ENCODE data around the gene UBXN11. TPM values are rescaled to one million over a fixed set of nuclear protein-coding genes. Genes with fewer than 3 reads are reported as not detected.
A peak's percentile ranks its signal among the peaks of the same experiment; 100 is the strongest.

UBXN11 gene
- total RNA-seq, 1 donor from 2014 or later, result 36.9 TPM

DNA sequence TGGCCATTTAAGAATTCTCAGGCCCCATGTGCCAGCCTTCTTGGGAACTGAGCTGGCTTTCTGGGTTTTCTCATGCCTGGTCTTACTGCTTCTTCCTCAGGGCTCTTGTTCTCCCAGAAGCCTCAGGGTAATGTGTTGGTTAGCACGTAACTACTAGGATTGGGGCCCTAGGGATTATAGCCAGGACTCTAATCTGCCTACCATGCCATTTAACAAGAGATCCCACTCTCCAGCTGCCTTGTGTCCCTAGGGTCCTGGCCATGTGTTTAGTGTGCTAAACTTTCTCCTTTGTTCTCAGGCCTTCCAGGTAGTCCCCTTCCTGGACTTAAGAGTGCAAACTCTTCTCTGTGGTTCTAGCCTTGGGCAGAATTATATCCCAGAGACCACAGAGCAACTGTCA is 28.7 kb downstream of the UBXN11 start:
- Mint-ChIP-seq H3K9me3 (no peaks in the 10 kb centered on the region), H3K27me3 (no peaks in the 10 kb centered on the region), H3K36me3 (ENCODE audit: low read depth) (peaks cover 40% of the 10 kb centered on the region), H3K27ac (peak overlapping the region; percentile 84), H3K4me1 (peaks cover 67% of the 10 kb centered on the region), H3K4me3 (no peak overlapping the region)
- DNase-seq (no peak), ATAC-seq (ENCODE audit: low read depth) (no peak)
- ChIA-PET CTCF (interaction anchor here (0.5 to 9.3 kb wide), 7 partner anchors 7 to 116 kb away, joined by 3 to 240 read pairs (median 26); partner anchors contain the start of genes CD52 and ZNF593), POLR2A (interaction anchor here (0.6 to 21.5 kb wide), 3 partner anchors 10 to 128 kb away, joined by 4 to 1638 read pairs (median 102); partner anchors contain the start of gene CD52)
- TF ChIP-seq, protein P1, sequence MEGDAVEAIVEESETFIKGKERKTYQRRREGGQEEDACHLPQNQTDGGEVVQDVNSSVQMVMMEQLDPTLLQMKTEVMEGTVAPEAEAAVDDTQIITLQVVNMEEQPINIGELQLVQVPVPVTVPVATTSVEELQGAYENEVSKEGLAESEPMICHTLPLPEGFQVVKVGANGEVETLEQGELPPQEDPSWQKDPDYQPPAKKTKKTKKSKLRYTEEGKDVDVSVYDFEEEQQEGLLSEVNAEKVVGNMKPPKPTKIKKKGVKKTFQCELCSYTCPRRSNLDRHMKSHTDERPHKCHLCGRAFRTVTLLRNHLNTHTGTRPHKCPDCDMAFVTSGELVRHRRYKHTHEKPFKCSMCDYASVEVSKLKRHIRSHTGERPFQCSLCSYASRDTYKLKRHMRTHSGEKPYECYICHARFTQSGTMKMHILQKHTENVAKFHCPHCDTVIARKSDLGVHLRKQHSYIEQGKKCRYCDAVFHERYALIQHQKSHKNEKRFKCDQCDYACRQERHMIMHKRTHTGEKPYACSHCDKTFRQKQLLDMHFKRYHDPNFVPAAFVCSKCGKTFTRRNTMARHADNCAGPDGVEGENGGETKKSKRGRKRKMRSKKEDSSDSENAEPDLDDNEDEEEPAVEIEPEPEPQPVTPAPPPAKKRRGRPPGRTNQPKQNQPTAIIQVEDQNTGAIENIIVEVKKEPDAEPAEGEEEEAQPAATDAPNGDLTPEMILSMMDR (IDR thresholded peaks at IDR 0.05), result no peak
- intact Hi-C loops (cut with micrococcal nuclease), result loop anchor here (5.0 kb wide), 2 partner anchors 45 to 155 kb away; partner anchors contain the start of genes CEP85 and DHDDS

- peaks cover 37% of the 10 kb centered on the region for H3K36me3 Mint-ChIP-seq (ENCODE audit: low read depth)
- H3K4me1 Mint-ChIP-seq, result peaks cover 62% of the 10 kb centered on the region
- POLR2A ChIA-PET, result interaction anchor here (0.6 to 21.5 kb wide), 3 partner anchors 11 to 129 kb away, joined by 4 to 1638 read pairs (median 102); partner anchors contain the start of gene CD52
- CTCF ChIA-PET, result interaction anchor here (0.5 to 9.3 kb wide), 9 partner anchors 8 to 140 kb away, joined by 3 to 240 read pairs (median 26); partner anchors contain the start of genes CD52, CEP85 and ZNF593
- DNase-seq (no peak), ATAC-seq (ENCODE audit: low read depth) (no peak)
- intact Hi-C loops (cut with micrococcal nuclease), result loop anchor here (5.0 kb wide), 2 partner anchors 45 to 155 kb away; partner anchors contain the start of genes CEP85 and DHDDS
- H3K27me3 Mint-ChIP-seq, result no peaks in the 10 kb centered on the region
- no peaks in the 10 kb centered on the region for H3K9me3 Mint-ChIP-seq
- TF ChIP-seq, protein P1 (IDR thresholded peaks at IDR 0.05), result no peak
- peak overlapping the region; percentile 84 for H3K27ac Mint-ChIP-seq
- no peak overlapping the region for H3K4me3 Mint-ChIP-seq
Measured at GRCh38 chr1:26277261-26277661, 29.2 kb downstream of the UBXN11 start.

- DNase-seq, result no peak
- Mint-ChIP-seq H3K4me3 (peak overlapping the region; percentile 52), H3K4me1 (peaks cover 56% of the 10 kb centered on the region), H3K9me3 (no peaks in the 10 kb centered on the region), H3K36me3 (ENCODE audit: low read depth) (peaks cover 34% of the 10 kb centered on the region), H3K27ac (peak overlapping the region; percentile 84), H3K27me3 (no peaks in the 10 kb centered on the region)
- peak; percentile 55 for ATAC-seq (ENCODE audit: low read depth)
- CTCF ChIA-PET, result interaction anchor here (1.1 to 9.3 kb wide), 11 partner anchors 8 to 140 kb away, joined by 3 to 240 read pairs (median 17); partner anchors contain the start of genes CD52, CEP85 and ZNF593
- POLR2A ChIA-PET, result interaction anchor here (1.1 to 21.5 kb wide), 5 partner anchors 12 to 197 kb away, joined by 3 to 1638 read pairs (median 6); partner anchors contain the start of genes CD52 and CEP85
- intact Hi-C loops (cut with micrococcal nuclease), result loop anchor here (1.0 to 5.0 kb wide), 4 partner anchors 8 to 156 kb away; partner anchors contain the start of genes CEP85 and DHDDS
- TF ChIP-seq, protein P1 (IDR thresholded peaks at IDR 0.05), result no peak
Measured at GRCh38 chr1:26276432-26276838, 30.0 kb downstream of the UBXN11 start.

GRCh38 chr1:26275580-26276431 is 30.6 kb downstream of the UBXN11 start:
- Mint-ChIP-seq H3K4me3 (peak overlapping the region; percentile 52), H3K4me1 (peaks cover 50% of the 10 kb centered on the region), H3K9me3 (no peaks in the 10 kb centered on the region), H3K27ac (peak overlapping the region; percentile 84), H3K36me3 (ENCODE audit: low read depth) (peaks cover 34% of the 10 kb centered on the region), H3K27me3 (no peaks in the 10 kb centered on the region)
- POLR2A ChIA-PET, result interaction anchor here (1.1 to 21.5 kb wide), 5 partner anchors 12 to 197 kb away, joined by 3 to 1638 read pairs (median 6); partner anchors contain the start of genes CD52 and CEP85
- DNase-seq (peak; percentile 61), ATAC-seq (ENCODE audit: low read depth) (peak; percentile 47)
- intact Hi-C loops (cut with micrococcal nuclease), result loop anchor here (1.0 to 5.0 kb wide), 8 partner anchors 8 to 156 kb away; partner anchors contain the start of genes CEP85 and DHDDS
- CTCF ChIA-PET, result interaction anchor here (0.6 to 9.3 kb wide), 15 partner anchors 8 to 169 kb away, joined by 3 to 240 read pairs (median 6); partner anchors contain the start of genes CD52, CEP85 and ZNF593
- TF ChIP-seq, protein P1 (IDR thresholded peaks at IDR 0.05), result no peak

Measured in activated B cell treated with CpG ODN at 0.5 μM for 24 hours (primary cell).